Mucosa of descending colon (tissue), 3 donors: ENCODE data around the gene BMPR1A. TPM values are rescaled to one million over a fixed set of nuclear protein-coding genes. Genes with fewer than 3 reads are reported as not detected.

Source experiments
- ATAC-seq: fragments of 200-7000 bp; cut with Tn5 transposase; one replicate; pipeline ENCODE4 v1.9.1; 2020; ENCODE audit warnings: mild to moderate bottlenecking, moderate library complexity
- DNase-seq, 3 donors: peaks; one replicate each; pipeline ENCODE4 v3.0.0-alpha.2; 2020
- H3K36me3 ChIP-seq: fragments of 200-600 bp; one replicate; pipeline ENCODE4 v1.8.0; 2021; ENCODE audit warnings: low read depth, mild to moderate bottlenecking
- H3K4me1 ChIP-seq: fragments of 200-600 bp; one replicate; pipeline ENCODE4 v1.8.0; 2021; ENCODE audit warnings: low read depth, mild to moderate bottlenecking
- H3K4me3 ChIP-seq: fragments of 200-600 bp; one replicate; pipeline ENCODE4 v1.8.0; 2021; ENCODE audit warnings: mild to moderate bottlenecking
- H3K9me3 ChIP-seq: fragments of 200-600 bp; one replicate; pipeline ENCODE4 v1.8.0; 2021; ENCODE audit warnings: mild to moderate bottlenecking
- CTCF ChIP-seq: fragments of 200-600 bp; IDR thresholded peaks from one replicate; pipeline ENCODE4 v1.8.0; 2022; ENCODE audit warnings: antibody characterized with exemption, mild to moderate bottlenecking
- intact Hi-C, 2 donors: fragments of 100-400 bp; cut with DNase I in 1 of 2; cut with micrococcal nuclease in 1 of 2; formaldehyde crosslinking; loops; one replicate each; pipeline versions ENCODE4 v1.11.0 to v1.11.1; 2022; cut with DNase I, micrococcal nuclease
- total RNA-seq, 3 donors: library from RNA; stranded (reverse); fragmentation: NEBNext Ultra II Directional in 2 of 3; extraction: Animal tissue kit (Norgen Biotek cat#: 25700) in 2 of 3; gene quantifications; one replicate each; pipeline versions ENCODE4 v1.2.1 to v1.2.4, GENCODE V29; 2021 to 2023
- donor health status: DM: no; HTN: no; CAD: no; lungs with moderate emphysema.
- donor health status: DM: no; HTN: no; CAD: no.
- donor health status: DM: no; HTN: yes; CAD: no.

BMPR1A gene
- total RNA-seq, 3 donors from 2014 or later, result 44.4 to 126 (median 45.3) TPM

GRCh38 chr10:86758189-86759072 is 2.0 kb downstream of the BMPR1A start:
- Histone ChIP-seq H3K4me1 (peaks cover 5% of the 10 kb centered on the region), H3K9me3 (no peaks in the 10 kb centered on the region), H3K4me3 (no peak overlapping the region), H3K36me3 (no peaks in the 10 kb centered on the region)
- no peak for ATAC-seq
- TF ChIP-seq CTCF, result no peak
- no peak for DNase-seq
- intact Hi-C loops, result no loop called here

DNA sequence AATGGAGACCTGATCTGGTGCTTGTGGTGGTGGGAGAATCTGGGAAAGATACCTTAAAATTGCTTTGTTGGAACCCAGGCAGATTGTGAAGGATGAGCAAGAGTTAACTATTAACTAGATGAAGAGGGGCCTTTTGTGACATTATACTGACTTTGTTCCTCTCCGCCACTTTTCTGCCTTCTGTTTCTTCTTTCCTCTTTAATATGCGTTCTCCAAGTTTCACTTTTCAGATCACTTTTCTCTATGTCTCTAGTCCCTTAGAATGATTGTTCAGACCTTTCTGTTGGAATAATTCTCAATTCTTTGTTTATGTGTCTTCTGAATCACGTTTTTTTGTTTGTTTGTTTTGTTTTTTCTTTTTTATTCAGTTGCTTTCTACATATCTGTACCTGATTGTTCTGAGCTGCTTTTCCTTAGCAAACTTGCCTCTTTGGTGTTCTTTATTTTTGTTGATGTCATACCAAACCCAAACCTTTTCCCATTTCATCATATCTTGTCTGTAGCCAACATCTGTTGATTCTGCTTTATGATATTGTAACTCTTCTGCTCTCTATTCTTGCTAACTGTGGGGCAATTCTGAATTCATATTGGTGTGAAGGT is 2.8 kb downstream of the BMPR1A start:
- no peak overlapping the region for H3K4me3 ChIP-seq
- ATAC-seq (no peak), DNase-seq (no peak)
- intact Hi-C loops, result no loop called here
- TF ChIP-seq CTCF, result no peak
- H3K36me3 ChIP-seq, result no peaks in the 10 kb centered on the region
- H3K9me3 ChIP-seq, result no peaks in the 10 kb centered on the region
- H3K4me1 ChIP-seq, result peaks cover 5% of the 10 kb centered on the region

DNA sequence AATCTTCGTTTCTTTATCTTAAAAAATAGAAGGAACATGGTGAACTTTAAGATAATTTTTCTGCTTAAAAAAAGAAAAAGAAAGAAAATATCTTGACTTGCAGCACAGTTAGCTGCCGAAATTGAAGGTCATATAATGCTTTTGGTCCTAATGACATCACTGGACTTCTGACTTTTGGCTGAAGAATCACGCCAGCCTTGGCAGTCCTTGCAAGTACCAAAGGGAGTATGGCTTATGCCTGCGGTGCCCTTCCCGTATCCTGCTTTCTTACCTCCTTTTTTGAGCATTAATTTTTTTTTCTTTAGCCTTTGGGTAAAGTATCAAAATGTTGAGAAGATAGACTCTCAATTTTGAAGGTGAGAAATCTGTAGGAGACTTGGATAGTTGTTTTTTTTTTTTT is 7.0 kb downstream of the BMPR1A start:
- H3K4me1 ChIP-seq, result peaks cover 5% of the 10 kb centered on the region
- no peak for DNase-seq
- no peak for TF ChIP-seq CTCF
- H3K4me3 ChIP-seq, result no peak overlapping the region
- intact Hi-C loops, result no loop called here
- no peaks in the 10 kb centered on the region for H3K36me3 ChIP-seq
- no peaks in the 10 kb centered on the region for H3K9me3 ChIP-seq
- no peak for ATAC-seq

DNA sequence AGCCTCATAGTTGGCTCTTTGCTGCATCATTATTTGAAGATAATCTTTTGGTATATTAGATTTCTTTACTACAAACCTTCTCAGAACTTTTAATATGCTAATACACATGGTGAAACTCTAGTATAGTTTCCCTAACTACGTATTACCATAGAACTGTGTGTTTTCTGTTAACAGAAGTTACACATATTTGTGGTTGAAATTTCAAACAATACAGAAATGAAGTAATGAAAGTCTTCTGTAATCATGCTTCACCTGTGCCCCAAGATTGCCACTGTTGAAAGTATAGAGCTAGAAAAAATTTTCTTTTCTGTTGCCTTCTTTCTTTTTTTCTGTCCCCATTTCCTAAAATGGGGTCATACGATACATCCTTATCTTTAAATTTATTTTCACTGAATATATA is 9.1 kb downstream of the BMPR1A start:
- H3K4me3 ChIP-seq, result no peak overlapping the region
- ATAC-seq, result no peak
- H3K4me1 ChIP-seq, result no peaks in the 10 kb centered on the region
- no peaks in the 10 kb centered on the region for H3K36me3 ChIP-seq
- H3K9me3 ChIP-seq, result no peaks in the 10 kb centered on the region
- intact Hi-C loops, result no loop called here
- TF ChIP-seq CTCF, result no peak
- no peak for DNase-seq

DNA sequence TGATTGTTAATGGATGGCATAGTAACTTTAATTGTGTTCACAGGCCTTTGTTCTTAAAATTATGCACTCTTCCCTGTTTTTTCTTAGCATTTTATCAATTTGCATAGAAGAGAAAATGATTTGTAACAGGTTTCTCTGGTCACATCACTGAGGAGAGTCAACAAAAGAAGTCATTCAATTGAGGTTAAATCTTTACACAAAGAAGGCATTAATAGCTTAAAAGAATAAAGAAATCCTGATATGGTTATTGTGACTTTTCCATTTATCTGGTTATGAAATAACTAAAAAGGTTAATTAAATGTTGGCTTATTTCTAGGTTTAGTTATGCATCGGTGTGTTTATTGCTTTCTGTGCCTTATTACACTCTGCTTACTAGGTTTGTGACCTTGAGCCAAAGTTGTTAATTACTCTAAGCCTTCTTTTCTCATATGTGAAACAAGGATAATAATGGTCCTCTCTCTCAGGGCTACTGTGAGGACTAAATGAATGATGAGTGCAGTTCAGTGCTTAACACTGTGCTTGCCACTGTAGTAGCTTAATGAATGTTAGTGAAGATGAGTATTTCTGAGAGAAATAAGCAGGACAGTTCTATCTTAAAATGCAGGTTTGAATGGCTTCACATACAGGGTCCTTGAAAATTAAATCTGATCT is 12.1 kb downstream of the BMPR1A start:
- DNase-seq (no peak), ATAC-seq (no peak)
- Histone ChIP-seq H3K9me3 (no peaks in the 10 kb centered on the region), H3K4me3 (no peak overlapping the region), H3K36me3 (no peaks in the 10 kb centered on the region), H3K4me1 (no peaks in the 10 kb centered on the region)
- intact Hi-C loops, result no loop called here
- TF ChIP-seq CTCF, result no peak
